Neural crest cell (in vitro differentiated cells): ENCODE data around the gene SH3RF2. TPM values are rescaled to one million over a fixed set of nuclear protein-coding genes. Genes with fewer than 3 reads are reported as not detected.

Source experiments
- DNase-seq: peaks from one replicate; pipeline ENCODE4 v3.0.0; 2021; ENCODE audit warnings: low read depth, mixed read lengths, low spot score
- H3K27ac Mint-ChIP-seq: one replicate; pipeline ENCODE4 v1.8.0; 2021; ENCODE audit warnings: mild to moderate bottlenecking, mixed read lengths; ENCODE audit not compliant: unreplicated experiment
- H3K27me3 Mint-ChIP-seq: 2 replicates; pipeline ENCODE4 v1.8.0; 2021; ENCODE audit warnings: low read depth, mild to moderate bottlenecking, mixed read lengths
- H3K36me3 Mint-ChIP-seq: 2 replicates; pipeline ENCODE4 v1.8.0; 2021; ENCODE audit warnings: low read depth, mild to moderate bottlenecking, mixed read lengths
- H3K4me1 Mint-ChIP-seq: 2 replicates; pipeline ENCODE4 v1.8.0; 2021; ENCODE audit warnings: mixed read lengths
- H3K4me3 Mint-ChIP-seq: one replicate; pipeline ENCODE4 v1.8.0; 2021; ENCODE audit warnings: mild to moderate bottlenecking, mixed read lengths
- H3K9me3 Mint-ChIP-seq: 2 replicates; pipeline ENCODE4 v1.8.0; 2021; ENCODE audit warnings: mixed read lengths
- CTCF ChIP-seq: fragments of 200-600 bp; sonication (generic); conservative IDR thresholded peaks from 2 replicates; pipeline ENCODE4 v1.5.0; 2021; ENCODE audit warnings: antibody characterized with exemption, mild to moderate bottlenecking
- total RNA-seq: library from RNA; stranded (reverse); gene quantifications from 2 replicates; pipeline ENCODE4 v1.2.1, GENCODE V29; 2021

SH3RF2 gene
- total RNA-seq, 1 donor from 2014 or later: 0.72 TPM

GRCh38 chr5:145944328-145944727 is 8.0 kb downstream of the SH3RF2 start:
- H3K4me1 Mint-ChIP-seq: peaks cover 9% of the 10 kb centered on the region
- H3K27ac Mint-ChIP-seq: no peak overlapping the region
- no peak for DNase-seq
- H3K36me3 Mint-ChIP-seq: no peaks in the 10 kb centered on the region
- TF ChIP-seq CTCF: no peak
- H3K27me3 Mint-ChIP-seq: peaks cover 9% of the 10 kb centered on the region
- no peaks in the 10 kb centered on the region for H3K9me3 Mint-ChIP-seq
- H3K4me3 Mint-ChIP-seq: no peak overlapping the region

GRCh38 chr5:145945620-145946111 is 9.3 kb downstream of the SH3RF2 start:
- TF ChIP-seq CTCF: no peak
- Mint-ChIP-seq H3K4me3 (no peak overlapping the region), H3K27ac (peak overlapping the region; percentile 48), H3K4me1 (peaks cover 7% of the 10 kb centered on the region), H3K36me3 (no peaks in the 10 kb centered on the region), H3K27me3 (peaks cover 4% of the 10 kb centered on the region), H3K9me3 (no peaks in the 10 kb centered on the region)
- DNase-seq: no peak

- DNase-seq: no peak
- H3K27ac Mint-ChIP-seq: no peak overlapping the region
- H3K27me3 Mint-ChIP-seq: peaks cover 4% of the 10 kb centered on the region
- H3K4me3 Mint-ChIP-seq: no peak overlapping the region
- no peaks in the 10 kb centered on the region for H3K36me3 Mint-ChIP-seq
- H3K4me1 Mint-ChIP-seq: peaks cover 7% of the 10 kb centered on the region
- TF ChIP-seq CTCF: no peak
- no peaks in the 10 kb centered on the region for H3K9me3 Mint-ChIP-seq
These were observed 9.9 kb downstream of the SH3RF2 start for GRCh38 chr5:145946112-145946861.

GRCh38 chr5:145947581-145947980 is 11.2 kb downstream of the SH3RF2 start:
- no peaks in the 10 kb centered on the region for H3K36me3 Mint-ChIP-seq

GRCh38 chr5:145948047-145948446 is 11.7 kb downstream of the SH3RF2 start:
- peaks cover 4% of the 10 kb centered on the region for H3K27me3 Mint-ChIP-seq
- H3K9me3 Mint-ChIP-seq: no peaks in the 10 kb centered on the region
- H3K4me1 Mint-ChIP-seq: peaks cover 7% of the 10 kb centered on the region
- no peaks in the 10 kb centered on the region for H3K36me3 Mint-ChIP-seq
- DNase-seq: no peak
- H3K27ac Mint-ChIP-seq: no peak overlapping the region
- no peak for TF ChIP-seq CTCF
- H3K4me3 Mint-ChIP-seq: no peak overlapping the region

More at GRCh38 chr5:145947581-145947980, 11.2 kb downstream of the SH3RF2 start:
- Mint-ChIP-seq H3K27ac (no peak overlapping the region), H3K4me1 (peaks cover 7% of the 10 kb centered on the region), H3K4me3 (no peak overlapping the region), H3K9me3 (no peaks in the 10 kb centered on the region), H3K27me3 (peaks cover 4% of the 10 kb centered on the region)
- DNase-seq: no peak
- no peak for TF ChIP-seq CTCF
